ENCODE measurements around the gene NACC2. TPM values are rescaled to one million over a fixed set of nuclear protein-coding genes. Genes with fewer than 3 reads are reported as not detected.

NACC2 gene
- total RNA-seq, 1 donor from 2014 or later: 3.6 TPM

- no peak overlapping the region for H3K27ac Mint-ChIP-seq
- H3K4me1 Mint-ChIP-seq: peaks cover 3% of the 10 kb centered on the region
- H3K4me3 Mint-ChIP-seq: no peak overlapping the region
- H3K9me3 Mint-ChIP-seq: no peaks in the 10 kb centered on the region
- intact Hi-C loops (cut with micrococcal nuclease): no loop called here
- H3K36me3 Mint-ChIP-seq (ENCODE audit: low read depth): no peaks in the 10 kb centered on the region
- H3K27me3 Mint-ChIP-seq: peaks cover 4% of the 10 kb centered on the region
- DNase-seq: no peak
Observed at GRCh38 chr9:136051453-136051836, 43.6 kb downstream of the NACC2 start.

GRCh38 chr9:136050701-136051452 is 44.2 kb downstream of the NACC2 start:
- H3K4me1 Mint-ChIP-seq: peaks cover 3% of the 10 kb centered on the region
- intact Hi-C loops (cut with micrococcal nuclease): no loop called here
- no peak overlapping the region for H3K4me3 Mint-ChIP-seq
- no peak for DNase-seq
- peaks cover 4% of the 10 kb centered on the region for H3K27me3 Mint-ChIP-seq
- H3K27ac Mint-ChIP-seq: no peak overlapping the region
- no peaks in the 10 kb centered on the region for H3K36me3 Mint-ChIP-seq (ENCODE audit: low read depth)
- no peaks in the 10 kb centered on the region for H3K9me3 Mint-ChIP-seq

GRCh38 chr9:136050266-136050700 is 44.8 kb downstream of the NACC2 start:
- Mint-ChIP-seq H3K36me3 (ENCODE audit: low read depth) (no peaks in the 10 kb centered on the region), H3K27ac (no peak overlapping the region), H3K4me1 (peaks cover 3% of the 10 kb centered on the region), H3K9me3 (no peaks in the 10 kb centered on the region), H3K4me3 (no peak overlapping the region), H3K27me3 (peaks cover 4% of the 10 kb centered on the region)
- intact Hi-C loops (cut with micrococcal nuclease): no loop called here
- DNase-seq: no peak

- H3K9me3 Mint-ChIP-seq: no peaks in the 10 kb centered on the region
- no peak for DNase-seq
- peaks cover 3% of the 10 kb centered on the region for H3K4me1 Mint-ChIP-seq
- no peaks in the 10 kb centered on the region for H3K36me3 Mint-ChIP-seq (ENCODE audit: low read depth)
- H3K27me3 Mint-ChIP-seq: peaks cover 4% of the 10 kb centered on the region
- no peak overlapping the region for H3K4me3 Mint-ChIP-seq
- intact Hi-C loops (cut with micrococcal nuclease): no loop called here
- no peak overlapping the region for H3K27ac Mint-ChIP-seq
Observed at GRCh38 chr9:136049491-136050265, 45.4 kb downstream of the NACC2 start.

- Mint-ChIP-seq H3K4me1 (peaks cover 3% of the 10 kb centered on the region), H3K27ac (no peak overlapping the region), H3K9me3 (no peaks in the 10 kb centered on the region)
Observed at GRCh38 chr9:136048560-136049411, 46.3 kb downstream of the NACC2 start.

GRCh38 chr9:136047775-136048559 is 47.1 kb downstream of the NACC2 start:
- DNase-seq: no peak
- peaks cover 4% of the 10 kb centered on the region for H3K27me3 Mint-ChIP-seq
- H3K4me3 Mint-ChIP-seq: no peak overlapping the region
- H3K27ac Mint-ChIP-seq: no peak overlapping the region
- H3K9me3 Mint-ChIP-seq: no peaks in the 10 kb centered on the region
- peaks cover 3% of the 10 kb centered on the region for H3K4me1 Mint-ChIP-seq
- H3K36me3 Mint-ChIP-seq (ENCODE audit: low read depth): no peaks in the 10 kb centered on the region
- intact Hi-C loops (cut with micrococcal nuclease): no loop called here

More at GRCh38 chr9:136048560-136049411, 46.3 kb downstream of the NACC2 start:
- no peak for DNase-seq
- H3K4me3 Mint-ChIP-seq: no peak overlapping the region
- intact Hi-C loops (cut with micrococcal nuclease): no loop called here
- H3K36me3 Mint-ChIP-seq (ENCODE audit: low read depth): no peaks in the 10 kb centered on the region
- peaks cover 4% of the 10 kb centered on the region for H3K27me3 Mint-ChIP-seq

GRCh38 chr9:136047076-136047774 is 47.9 kb downstream of the NACC2 start:
- intact Hi-C loops (cut with micrococcal nuclease): no loop called here
- H3K27ac Mint-ChIP-seq: no peak overlapping the region
- H3K27me3 Mint-ChIP-seq: peaks cover 4% of the 10 kb centered on the region
- H3K4me3 Mint-ChIP-seq: no peak overlapping the region
- H3K4me1 Mint-ChIP-seq: peaks cover 3% of the 10 kb centered on the region
- H3K9me3 Mint-ChIP-seq: no peaks in the 10 kb centered on the region
- no peaks in the 10 kb centered on the region for H3K36me3 Mint-ChIP-seq (ENCODE audit: low read depth)
- no peak for DNase-seq

GRCh38 chr9:136046554-136046920 is 48.6 kb downstream of the NACC2 start:
- H3K27me3 Mint-ChIP-seq: no peaks in the 10 kb centered on the region
- DNase-seq: no peak
- no peaks in the 10 kb centered on the region for H3K9me3 Mint-ChIP-seq
- intact Hi-C loops (cut with micrococcal nuclease): no loop called here
- no peaks in the 10 kb centered on the region for H3K36me3 Mint-ChIP-seq (ENCODE audit: low read depth)
- no peak overlapping the region for H3K27ac Mint-ChIP-seq
- H3K4me1 Mint-ChIP-seq: no peaks in the 10 kb centered on the region
- no peak overlapping the region for H3K4me3 Mint-ChIP-seq

GRCh38 chr9:136045595-136046553 is 49.2 kb downstream of the NACC2 start:
- intact Hi-C loops (cut with micrococcal nuclease): no loop called here
- Mint-ChIP-seq H3K4me1 (no peaks in the 10 kb centered on the region), H3K4me3 (no peak overlapping the region), H3K27me3 (no peaks in the 10 kb centered on the region), H3K36me3 (ENCODE audit: low read depth) (no peaks in the 10 kb centered on the region), H3K9me3 (no peaks in the 10 kb centered on the region), H3K27ac (no peak overlapping the region)
- no peak for DNase-seq

- intact Hi-C loops (cut with micrococcal nuclease): no loop called here
- Mint-ChIP-seq H3K27me3 (no peaks in the 10 kb centered on the region), H3K36me3 (ENCODE audit: low read depth) (no peaks in the 10 kb centered on the region), H3K9me3 (no peaks in the 10 kb centered on the region), H3K4me1 (no peaks in the 10 kb centered on the region), H3K4me3 (no peak overlapping the region), H3K27ac (no peak overlapping the region)
- DNase-seq: no peak
Observed at GRCh38 chr9:136044971-136045594, 50.0 kb downstream of the NACC2 start.

- Mint-ChIP-seq H3K9me3 (no peaks in the 10 kb centered on the region), H3K27me3 (no peaks in the 10 kb centered on the region), H3K4me1 (no peaks in the 10 kb centered on the region), H3K27ac (no peak overlapping the region), H3K4me3 (no peak overlapping the region), H3K36me3 (ENCODE audit: low read depth) (no peaks in the 10 kb centered on the region)
- DNase-seq: no peak
- intact Hi-C loops (cut with micrococcal nuclease): no loop called here
Observed at GRCh38 chr9:136044207-136044970, 50.7 kb downstream of the NACC2 start.
